Muscle layer of colon (tissue), 2 donors: ENCODE measurements around the gene NDP.

Experiments used
- H3K27ac ChIP-seq: one replicate; pipeline ENCODE4 v1.7.0; 2013; ENCODE audit warnings: low read depth, mild to moderate bottlenecking, low read length, moderate library complexity
- H3K27me3 ChIP-seq, 2 donors: one replicate each; pipeline ENCODE4 v1.7.0; 2013; ENCODE audit warnings: low read length in 2 of 2, mild to moderate bottlenecking in 2 of 2; ENCODE audit not compliant: insufficient read depth in 2 of 2, control insufficient read depth in 1 of 2
- H3K36me3 ChIP-seq: one replicate; pipeline ENCODE4 v1.7.0; 2013; ENCODE audit warnings: mild to moderate bottlenecking, low read length; ENCODE audit not compliant: insufficient read depth
- H3K4me1 ChIP-seq: one replicate; pipeline ENCODE4 v1.7.0; 2013; ENCODE audit warnings: mild to moderate bottlenecking, low read length; ENCODE audit not compliant: insufficient read depth
- H3K4me3 ChIP-seq, 2 donors: one replicate each; pipeline ENCODE4 v1.7.0; 2013; ENCODE audit warnings: low read length in 2 of 2, low read depth in 1 of 2, mild to moderate bottlenecking in 1 of 2, moderate library complexity in 1 of 2
- H3K9ac ChIP-seq: one replicate; pipeline ENCODE4 v1.7.0; 2013; ENCODE audit warnings: low read length
- H3K9me3 ChIP-seq: one replicate; pipeline ENCODE4 v1.7.0; 2013; ENCODE audit warnings: mild to moderate bottlenecking, low read length
- donor health status: abdominal sarcoma.
- donor health status: Adenocarcinoma of cecum.

NDP gene

DNA sequence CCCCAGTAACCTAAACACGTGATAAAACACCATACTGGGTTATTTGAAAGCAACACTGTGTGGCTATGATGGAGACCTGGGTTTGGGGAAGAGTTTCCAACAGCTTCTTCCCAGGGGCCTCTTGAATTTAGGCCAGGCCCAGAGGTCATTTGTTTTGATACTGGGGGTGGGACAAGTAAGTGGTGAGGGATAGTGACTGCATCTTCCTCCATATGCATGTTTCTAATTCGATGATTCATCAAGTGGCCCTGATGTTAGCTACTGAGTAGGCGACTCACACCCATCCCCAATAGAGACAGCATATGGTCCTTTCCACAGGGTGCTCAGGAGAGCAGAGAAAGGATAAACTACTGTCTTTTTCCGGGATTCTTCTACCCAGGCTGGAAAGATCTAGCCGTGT, 2.7 kb downstream of the NDP start:
- Histone ChIP-seq H3K4me1 (peaks cover 10% of the 10 kb centered on the region), H3K9me3 (no peaks in the 10 kb centered on the region), H3K27ac (no peak overlapping the region), H3K4me3 (no peak overlapping the region), H3K36me3 (no peaks in the 10 kb centered on the region), H3K9ac (no peak overlapping the region), H3K27me3 (peaks cover 22 to 25% of the 10 kb centered on the region in 2 donors)

GRCh38 chrX:43969504-43970501, 3.4 kb downstream of the NDP start:
- H3K9ac ChIP-seq = no peak overlapping the region
- H3K4me1 ChIP-seq = peaks cover 10% of the 10 kb centered on the region
- H3K9me3 ChIP-seq = no peaks in the 10 kb centered on the region
- peaks cover 22 to 25% of the 10 kb centered on the region in 2 donors for H3K27me3 ChIP-seq
- no peak overlapping the region for H3K27ac ChIP-seq
- no peak overlapping the region for H3K4me3 ChIP-seq
- no peaks in the 10 kb centered on the region for H3K36me3 ChIP-seq

GRCh38 chrX:43968359-43968781, 4.8 kb downstream of the NDP start:
- Histone ChIP-seq H3K27ac (no peak overlapping the region), H3K4me1 (peaks cover 10% of the 10 kb centered on the region), H3K36me3 (no peaks in the 10 kb centered on the region), H3K4me3 (no peak overlapping the region), H3K27me3 (peaks cover 19 to 32% of the 10 kb centered on the region in 2 donors), H3K9me3 (no peaks in the 10 kb centered on the region), H3K9ac (no peak overlapping the region)

- H3K9me3 ChIP-seq = peaks cover 5% of the 10 kb centered on the region
- no peaks in the 10 kb centered on the region for H3K4me1 ChIP-seq
- H3K4me3 ChIP-seq = no peak overlapping the region
- H3K27ac ChIP-seq = no peak overlapping the region
- no peak overlapping the region for H3K9ac ChIP-seq
- peaks cover 4 to 15% of the 10 kb centered on the region in 2 donors for H3K27me3 ChIP-seq
- H3K36me3 ChIP-seq = no peaks in the 10 kb centered on the region
Measured at GRCh38 chrX:43964936-43965335, 8.3 kb downstream of the NDP start.

DNA sequence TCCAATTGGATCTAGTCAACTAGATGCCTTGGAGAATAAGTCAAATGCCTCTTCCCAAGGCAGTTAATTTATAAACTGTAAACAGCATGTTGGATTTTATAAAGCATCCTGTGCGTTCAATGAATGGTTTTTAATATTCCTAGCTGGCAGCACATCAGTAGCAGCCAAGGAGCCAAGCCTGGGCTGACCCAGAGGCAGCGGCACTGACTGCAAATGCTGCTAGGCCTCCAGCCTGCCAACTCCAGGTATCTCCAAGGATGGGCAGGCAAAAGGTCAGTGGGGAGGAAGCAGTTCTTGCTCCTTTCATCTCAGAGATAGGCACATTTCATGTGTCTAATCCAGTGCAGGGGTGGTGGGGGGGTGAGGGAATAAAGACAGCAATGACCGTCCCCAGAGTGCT, 9.5 kb downstream of the NDP start:
- no peak overlapping the region for H3K27ac ChIP-seq
- H3K9me3 ChIP-seq = peaks cover 5% of the 10 kb centered on the region
- no peak overlapping the region for H3K4me3 ChIP-seq
- H3K4me1 ChIP-seq = no peaks in the 10 kb centered on the region
- peaks cover 0 to 15% of the 10 kb centered on the region in 2 donors for H3K27me3 ChIP-seq
- H3K36me3 ChIP-seq = no peaks in the 10 kb centered on the region
- no peak overlapping the region for H3K9ac ChIP-seq

DNA sequence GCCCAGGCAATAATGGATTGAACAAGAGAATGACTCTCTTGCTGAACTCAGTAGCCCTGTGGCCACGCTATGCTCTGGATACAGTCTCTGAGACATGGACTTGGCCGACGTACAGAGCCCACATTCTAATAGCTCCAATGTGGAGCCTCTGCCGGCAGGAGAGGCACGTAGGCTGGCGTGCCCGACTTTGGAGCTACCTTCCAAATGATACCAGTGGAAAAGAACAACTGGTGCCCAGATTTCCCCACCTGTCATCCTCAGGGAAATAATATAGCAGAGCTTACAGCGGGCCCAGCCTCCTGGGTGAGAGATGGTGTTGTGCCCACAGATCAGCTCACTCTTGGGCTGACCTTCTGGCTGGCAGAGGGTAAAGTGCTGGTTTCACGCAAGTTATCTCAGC, 10.6 kb downstream of the NDP start:
- no peaks in the 10 kb centered on the region for H3K4me1 ChIP-seq

GRCh38 chrX:43961699-43962098, 11.5 kb downstream of the NDP start:
- peaks cover 5% of the 10 kb centered on the region for H3K9me3 ChIP-seq
- H3K27ac ChIP-seq = no peak overlapping the region
- H3K36me3 ChIP-seq = no peaks in the 10 kb centered on the region
- H3K9ac ChIP-seq = no peak overlapping the region
- peaks cover 0 to 13% of the 10 kb centered on the region in 2 donors for H3K27me3 ChIP-seq
- H3K4me1 ChIP-seq = no peaks in the 10 kb centered on the region
- H3K4me3 ChIP-seq = no peak overlapping the region

More for the DNA sequence above, 10.6 kb downstream of the NDP start:
- Histone ChIP-seq H3K9me3 (peaks cover 5% of the 10 kb centered on the region), H3K9ac (no peak overlapping the region), H3K4me3 (no peak overlapping the region), H3K36me3 (no peaks in the 10 kb centered on the region), H3K27ac (no peak overlapping the region), H3K27me3 (peaks cover 0 to 15% of the 10 kb centered on the region in 2 donors)

GRCh38 chrX:43958529-43958928, 14.7 kb downstream of the NDP start:
- Histone ChIP-seq H3K4me1 (no peaks in the 10 kb centered on the region), H3K27me3 (peaks cover 0 to 5% of the 10 kb centered on the region in 2 donors), H3K27ac (no peak overlapping the region), H3K36me3 (no peaks in the 10 kb centered on the region), H3K4me3 (no peak overlapping the region), H3K9ac (no peak overlapping the region), H3K9me3 (peaks cover 5% of the 10 kb centered on the region)

GRCh38 chrX:43956034-43956433, 17.2 kb downstream of the NDP start:
- no peak overlapping the region for H3K27ac ChIP-seq
- no peaks in the 10 kb centered on the region for H3K9me3 ChIP-seq
- H3K4me3 ChIP-seq = no peak overlapping the region
- H3K9ac ChIP-seq = no peak overlapping the region
- H3K27me3 ChIP-seq = peaks cover 0 to 5% of the 10 kb centered on the region in 2 donors
- no peaks in the 10 kb centered on the region for H3K36me3 ChIP-seq
- H3K4me1 ChIP-seq = no peaks in the 10 kb centered on the region

DNA sequence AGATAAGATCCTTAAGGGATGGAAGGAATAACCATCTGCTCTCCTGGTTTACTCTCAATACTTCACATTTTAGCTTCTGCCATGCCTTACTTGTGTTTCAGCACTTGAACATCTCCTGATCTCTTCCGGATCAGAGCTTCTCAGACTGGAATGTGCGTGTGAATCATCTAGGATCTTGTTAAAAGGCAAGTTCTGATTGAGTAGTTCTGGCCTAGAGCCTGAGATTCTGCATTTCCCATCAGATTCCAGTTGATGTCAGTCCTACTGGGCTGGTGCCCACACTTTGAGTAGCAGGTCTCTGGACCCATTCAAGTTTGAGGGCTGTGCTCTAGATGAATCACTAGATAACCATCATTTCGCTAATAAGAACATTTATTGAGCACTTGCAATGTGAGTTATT, 20.0 kb downstream of the NDP start:
- no peaks in the 10 kb centered on the region for H3K4me1 ChIP-seq
- no peak overlapping the region for H3K4me3 ChIP-seq
- peaks cover 0 to 12% of the 10 kb centered on the region in 2 donors for H3K27me3 ChIP-seq
- H3K9ac ChIP-seq = no peak overlapping the region
- H3K9me3 ChIP-seq = no peaks in the 10 kb centered on the region
- H3K27ac ChIP-seq = no peak overlapping the region
- no peaks in the 10 kb centered on the region for H3K36me3 ChIP-seq

GRCh38 chrX:43949669-43950068, 23.5 kb downstream of the NDP start:
- H3K27me3 ChIP-seq = peaks cover 0 to 8% of the 10 kb centered on the region in 2 donors
- H3K4me3 ChIP-seq = no peak overlapping the region
- H3K4me1 ChIP-seq = no peaks in the 10 kb centered on the region
- no peak overlapping the region for H3K9ac ChIP-seq
- H3K9me3 ChIP-seq = no peaks in the 10 kb centered on the region
- H3K27ac ChIP-seq = no peak overlapping the region
- H3K36me3 ChIP-seq = no peaks in the 10 kb centered on the region
